ENCODE data around the gene TMEM231. TPM values are rescaled to one million over a fixed set of nuclear protein-coding genes. Genes with fewer than 3 reads are reported as not detected.

TMEM231 gene
- total and polyA plus RNA-seq, 9 of the 15 experiments (the other 6 are each of a cell fraction or from before 2014, with no cell fraction given): 1.6 to 27.6 (median 9.1) TPM

GRCh38 chr16:75529959-75530358 lies 26.1 kb downstream of the TMEM231 start:
- FAIRE-seq: no peak
- DNase-seq (ENCODE audit: extremely low read depth in 1 of 4, low spot score in 3 of 4): no peak
- no peak overlapping the region for H3K4me2 ChIP-seq (ENCODE audit: insufficient read depth, low read length)
- peaks cover 0 to 16% of the 10 kb centered on the region in 2 experiments; a peak in 1 of 5 replicates for H3K4me1 ChIP-seq (replicated peaks in 1 of 2; ENCODE audit: control insufficient read depth in 2 of 2, insufficient read depth in 2 of 2, low read length in 2 of 2)
- H2AFZ ChIP-seq (ENCODE audit: low read depth, low read length): no peak overlapping the region
- in situ Hi-C loops (cut with MboI): no loop called here
- H3K27me3 ChIP-seq (ENCODE audit: control insufficient read depth in 2 of 2, insufficient read depth in 2 of 2, low read length in 2 of 2): peaks cover 26 to 52% of the 10 kb centered on the region in 2 experiments
- no peak overlapping the region; a peak in 1 of 4 replicates for H3K9ac ChIP-seq (ENCODE audit: insufficient read depth in 1 of 2, low read depth in 2 of 2, low read length in 2 of 2)
- WGBS (ENCODE audit: insufficient coverage, low coverage, missing lambda C conversion rate): 57% methylated on average over 29 of the region's 29 CpGs
- no peak overlapping the region for H3K4me3 ChIP-seq
- no peak overlapping the region for H3K27ac ChIP-seq (ENCODE audit: extremely low read depth, low read depth, low read length)
- no TSS peak for BruUV-seq (replicated peaks)
- peaks cover 4% of the 10 kb centered on the region; the same call in 1 of the 2 replicates for H4K20me1 ChIP-seq (replicated peaks; ENCODE audit: control insufficient read depth, insufficient read depth, low read length)
- POLR2A ChIA-PET: no interaction called here
- H3K9me1 ChIP-seq (ENCODE audit: control insufficient read depth, insufficient read depth, low read length): no peaks in the 10 kb centered on the region
- no peaks in the 10 kb centered on the region for H3K36me3 ChIP-seq (ENCODE audit: control insufficient read depth, insufficient read depth, low read length)
- intact Hi-C loops (cut with micrococcal nuclease): no loop called here
- no peaks in the 10 kb centered on the region for H3K79me2 ChIP-seq (ENCODE audit: control insufficient read depth, insufficient read depth, low read length)
- CTCF ChIA-PET (ENCODE audit: low intra/inter-chr PET ratio): no interaction called here
- no peak for ATAC-seq
- TF ChIP-seq, protein P1, sequence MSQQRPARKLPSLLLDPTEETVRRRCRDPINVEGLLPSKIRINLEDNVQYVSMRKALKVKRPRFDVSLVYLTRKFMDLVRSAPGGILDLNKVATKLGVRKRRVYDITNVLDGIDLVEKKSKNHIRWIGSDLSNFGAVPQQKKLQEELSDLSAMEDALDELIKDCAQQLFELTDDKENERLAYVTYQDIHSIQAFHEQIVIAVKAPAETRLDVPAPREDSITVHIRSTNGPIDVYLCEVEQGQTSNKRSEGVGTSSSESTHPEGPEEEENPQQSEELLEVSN (IDR thresholded peaks at IDR 0.05; ENCODE audit: borderline replicate concordance in 1 of 2, extremely low read depth in 1 of 2, insufficient read depth in 1 of 2, insufficient read length in 1 of 2, low read depth in 1 of 2, low read length in 1 of 2, poor library complexity in 1 of 2, severe bottlenecking in 1 of 2): peak in 1 of 2 experiments; percentile 44
- TF ChIP-seq HNRNPUL1 (IDR thresholded peaks at IDR 0.05; ENCODE audit: low read length) (no peak), ZC3H4 (CRISPR knock-in tag; IDR thresholded peaks at IDR 0.05; ENCODE audit: borderline replicate concordance) (0 out of 2 replicates have a peak, but pooled peaks have one; percentile 51), ZNF639 (CRISPR knock-in tag; conservative IDR thresholded peaks at IDR 0.05 in 1 of 2, IDR thresholded peaks at IDR 0.05 in 1 of 2) (no peak)
- H3K9me3 ChIP-seq (replicated peaks; ENCODE audit: control insufficient read depth, insufficient read depth, low read depth, low read length): no peaks in the 10 kb centered on the region
